ENCODE data around the gene MKI67.

The MKI67 gene

DNA sequence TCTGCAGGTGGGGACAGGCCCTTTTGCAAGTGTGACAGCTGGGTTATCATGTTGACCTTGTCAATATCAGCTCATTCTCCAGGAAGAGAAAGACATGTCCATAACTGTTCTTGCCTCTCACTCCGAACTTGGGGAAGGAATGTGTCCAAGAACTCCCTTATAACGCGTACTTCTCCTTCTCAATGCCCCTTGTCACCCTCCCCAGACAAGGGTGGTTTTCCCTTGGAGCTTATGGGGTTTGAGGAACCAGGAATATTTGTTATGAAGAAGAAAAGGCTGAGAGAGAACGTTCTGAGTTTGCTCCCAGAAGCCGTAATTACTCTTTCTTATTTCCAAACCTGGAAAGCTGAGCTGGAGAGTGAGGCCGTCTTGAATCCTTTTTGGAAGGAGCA lies 77.4 kb downstream of the MKI67 start:
- no peak for DNase-seq

DNA sequence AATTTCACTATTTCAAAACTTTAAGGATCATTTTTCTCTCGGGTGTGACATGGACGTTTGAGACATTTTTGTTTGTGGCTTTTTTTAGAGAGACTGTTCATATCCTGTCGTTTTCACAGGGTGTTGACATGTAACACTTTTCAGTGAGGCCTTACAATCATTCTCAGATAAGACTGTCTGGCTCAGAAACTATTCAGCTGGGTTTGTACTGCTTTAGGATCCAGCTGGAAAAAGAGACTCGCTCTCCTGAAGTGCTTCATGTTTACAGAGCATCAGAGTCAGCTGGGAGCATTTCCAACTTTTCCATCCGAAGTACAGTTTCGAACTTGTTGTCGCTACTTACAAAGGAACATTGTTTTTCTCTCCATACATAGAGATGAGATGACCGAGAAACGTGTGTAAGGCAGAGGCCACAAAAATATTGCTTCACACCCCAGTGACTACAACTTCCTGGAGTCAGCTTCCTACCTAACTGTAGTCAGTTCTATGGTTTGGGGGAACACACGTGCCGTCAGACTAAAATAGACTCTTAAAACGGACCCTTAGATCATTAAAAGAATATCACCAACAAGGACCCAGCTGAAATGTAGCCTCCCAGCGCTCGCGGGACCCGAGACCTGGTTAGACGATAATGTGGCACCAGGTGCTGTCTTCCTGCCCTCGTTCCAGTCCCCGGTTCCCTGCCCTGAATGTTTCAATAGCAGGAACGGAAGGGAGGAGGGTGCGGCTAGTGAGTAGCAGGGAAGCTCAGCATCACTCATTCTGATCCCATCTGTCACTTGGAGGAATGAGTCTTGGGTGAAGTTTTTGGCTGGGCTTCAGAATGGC lies 78.0 kb downstream of the MKI67 start:
- peak; percentile 78 for DNase-seq

DNA sequence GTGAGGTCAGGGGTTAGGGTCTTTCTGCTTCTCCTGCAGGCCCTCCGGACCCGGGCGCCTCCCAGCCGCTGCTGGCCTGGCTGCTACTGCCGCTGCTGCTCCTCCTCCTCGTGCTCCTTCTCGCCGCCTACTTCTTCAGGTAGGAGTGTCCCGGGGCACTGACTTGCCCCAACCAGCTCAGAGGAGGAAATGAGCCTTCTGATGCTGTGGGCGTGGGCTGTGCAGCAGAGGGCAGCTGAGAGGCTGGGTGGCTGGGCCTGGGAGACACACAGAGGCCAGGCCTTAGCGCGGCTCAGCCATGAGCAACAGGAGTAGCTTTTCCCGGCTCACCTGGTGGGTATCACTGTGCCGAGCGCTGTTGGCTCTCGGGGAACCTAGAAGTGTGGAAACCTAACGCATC lies 78.9 kb downstream of the MKI67 start:
- no peak for DNase-seq

DNA sequence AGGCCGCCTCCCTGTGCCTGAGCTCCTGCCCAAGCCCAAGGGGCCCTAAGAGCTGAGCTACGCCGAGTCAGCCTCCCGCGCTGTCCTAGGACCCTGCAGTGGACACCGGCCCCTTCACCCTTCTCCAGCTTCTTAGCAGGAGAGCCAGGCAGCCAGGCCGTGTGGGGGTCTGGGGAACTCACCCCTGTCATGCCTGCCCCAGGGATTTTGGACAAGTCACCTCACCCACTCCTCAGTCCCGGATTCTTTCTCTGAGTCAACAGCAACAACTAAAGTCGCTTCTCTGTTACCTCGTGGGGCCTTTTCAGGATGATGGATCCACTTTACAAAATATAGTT lies 79.3 kb downstream of the MKI67 start:
- DNase-seq = no peak

Data from NCI-H2171 treated with DMSO at 0.1 percent for 48 hours (cell line).